NT2/D1 (cell line): ENCODE results near the gene ATP6V0A4.

Source experiments
- SUZ12 ChIP-seq: IDR thresholded peaks from 2 replicates; pipeline ENCODE4 v1.6.1; 2011; ENCODE audit not compliant: insufficient read length, insufficient read depth; ENCODE audit errors: extremely low read depth
- YY1 ChIP-seq: IDR thresholded peaks from 2 replicates; pipeline ENCODE4 v1.6.1; 2011; ENCODE audit not compliant: insufficient read length, insufficient read depth
- ZNF274 ChIP-seq: IDR thresholded peaks from 2 replicates; pipeline ENCODE4 v1.6.1; 2011; ENCODE audit warnings: mild to moderate bottlenecking, low read depth, low read length

DNA sequence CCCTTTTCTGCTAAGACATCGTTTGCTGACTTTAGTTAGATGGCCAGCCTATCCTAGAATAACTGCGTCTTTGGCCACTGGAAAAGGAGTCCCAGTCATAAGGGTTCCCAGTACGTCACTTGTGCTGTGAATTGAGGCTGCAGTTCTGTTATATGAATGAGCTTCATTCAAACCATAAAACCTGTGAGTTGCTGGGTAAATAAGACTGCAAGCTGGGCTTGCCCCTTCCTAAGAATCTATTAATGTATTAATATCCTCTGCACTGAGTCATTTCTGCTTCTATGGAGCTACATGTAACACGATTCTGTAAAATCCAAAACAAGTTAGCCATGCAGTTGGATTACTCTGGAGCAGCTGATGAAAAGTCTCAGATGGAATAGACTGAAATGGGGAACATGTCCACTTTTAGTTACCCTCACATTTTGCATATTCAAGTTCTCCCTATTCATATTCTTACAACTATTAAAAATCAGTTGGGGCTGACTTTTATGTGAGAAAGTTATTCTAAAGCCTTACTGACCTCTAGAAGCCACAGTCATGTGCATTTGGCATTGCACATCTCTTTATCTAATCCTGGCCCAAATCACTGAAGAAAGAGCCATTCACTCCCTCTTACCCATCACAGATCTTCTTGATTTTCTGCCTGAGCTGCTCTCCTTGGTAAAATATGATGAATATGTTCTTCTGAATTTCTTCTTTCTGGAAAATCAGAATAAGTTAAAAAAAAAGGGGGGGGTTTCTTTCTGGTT is 42.0 kb downstream of the ATP6V0A4 start:
- TF ChIP-seq YY1 (no peak), ZNF274 (no peak), SUZ12 (no peak)
